ENCODE results near the gene RCAN3. TPM values are rescaled to one million over a fixed set of nuclear protein-coding genes. Genes with fewer than 3 reads are reported as not detected.
"Not testable (repeated sequence)": the region's sequence is repeated elsewhere in the genome, so short reads cannot be mapped to it uniquely, and the experiment has no call there.

Gene RCAN3
- total RNA-seq, 2 experiments from 2014 or later, result 63.7 to 65.6 TPM

DNA sequence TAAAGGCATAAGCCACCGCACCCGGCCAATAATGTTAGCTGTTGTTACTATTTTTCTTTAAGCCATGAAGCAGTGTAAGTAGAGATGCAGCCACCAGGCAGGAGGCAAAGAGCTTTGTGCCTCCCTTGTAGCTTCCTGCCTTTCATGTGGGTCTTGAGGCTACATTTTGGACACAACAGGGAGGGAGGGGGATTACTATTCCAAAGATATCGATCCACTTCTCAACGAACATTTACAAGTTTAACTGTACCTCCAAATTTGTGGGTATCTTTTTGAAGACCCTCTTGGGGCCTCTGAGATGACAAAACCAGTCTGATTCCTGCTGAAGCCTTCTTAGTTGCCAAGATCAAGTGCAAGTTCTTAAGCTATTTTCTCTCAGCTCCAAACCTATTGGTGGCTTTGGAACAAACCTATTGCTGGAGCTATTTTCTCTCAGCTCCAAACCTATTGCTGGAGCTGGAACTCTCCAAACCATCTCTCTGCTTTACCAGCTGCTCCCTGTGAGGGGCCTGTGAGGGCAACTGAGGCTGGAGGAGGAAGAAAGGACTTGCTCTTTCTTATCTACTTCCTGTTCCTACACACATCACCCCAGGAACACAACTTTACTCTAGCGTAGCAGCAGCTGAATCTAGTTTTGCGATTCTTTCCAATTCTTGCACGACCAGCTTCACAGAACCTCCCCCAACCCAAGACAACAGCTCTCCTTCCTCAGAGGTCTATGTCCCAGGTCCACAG lies 16.1 kb upstream of the RCAN3 start:
- H3K4me3 Mint-ChIP-seq, result peak overlapping the region; percentile 51
- ATAC-seq (peak; percentile 64), DNase-seq (peak; percentile 76)
- H3K27ac Mint-ChIP-seq, result peak overlapping the region; percentile 92
- H3K27me3 Mint-ChIP-seq (ENCODE audit: low read depth), result no peaks in the 10 kb centered on the region
- ChIA-PET POLR2A (interaction anchor here (0.6 to 4.2 kb wide), 13 partner anchors 10 to 158 kb away, joined by 3 to 126 read pairs (median 4); partner anchors contain the start of genes NIPAL3 and RCAN3), CTCF (interaction anchor here (0.7 to 8.6 kb wide), 20 partner anchors 9 to 287 kb away, joined by 3 to 107 read pairs (median 3); partner anchors contain the start of genes NIPAL3, RCAN3 and STPG1)
- H3K36me3 Mint-ChIP-seq (ENCODE audit: low read depth), result peaks cover 23% of the 10 kb centered on the region
- peaks cover 3% of the 10 kb centered on the region for H3K9me3 Mint-ChIP-seq (ENCODE audit: insufficient read depth)
- H3K4me1 Mint-ChIP-seq (ENCODE audit: low read depth), result peaks cover 72% of the 10 kb centered on the region

DNA sequence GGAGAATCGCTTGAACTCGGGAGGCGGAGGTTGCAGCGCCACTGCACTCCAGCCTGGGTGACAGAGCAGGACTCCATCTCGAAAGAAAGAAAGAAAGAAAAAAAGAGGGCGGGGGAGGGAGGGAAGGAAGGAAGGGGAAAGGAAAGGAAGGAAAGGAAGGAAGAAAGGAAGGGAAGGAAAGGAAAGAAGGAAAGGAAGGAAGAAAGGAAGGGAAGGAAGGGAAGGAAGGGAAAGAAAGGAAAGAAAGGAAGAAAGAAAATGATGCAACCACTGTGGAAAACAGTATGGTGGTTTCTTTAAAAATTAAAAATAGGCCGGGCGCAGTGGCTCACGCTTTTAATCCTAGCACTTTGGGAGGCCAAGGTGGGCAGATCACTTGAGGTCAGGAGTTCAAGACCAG lies 15.2 kb upstream of the RCAN3 start:
- ChIA-PET CTCF (interaction anchor here (1.5 to 8.6 kb wide), 8 partner anchors 12 to 100 kb away, joined by 3 to 107 read pairs (median 8); partner anchors contain the start of genes NIPAL3, RCAN3 and STPG1), POLR2A (interaction anchor here (1.4 to 4.2 kb wide), 3 partner anchors 16 to 72 kb away, joined by 4 to 126 read pairs (median 11); partner anchors contain the start of genes NIPAL3 and RCAN3)
- H3K4me1 Mint-ChIP-seq (ENCODE audit: low read depth), result peaks cover 70% of the 10 kb centered on the region
- peaks cover 17% of the 10 kb centered on the region for H3K36me3 Mint-ChIP-seq (ENCODE audit: low read depth)
- peak overlapping the region; percentile 92 for H3K27ac Mint-ChIP-seq
- H3K4me3 Mint-ChIP-seq, result no peak overlapping the region
- peaks cover 3% of the 10 kb centered on the region for H3K9me3 Mint-ChIP-seq (ENCODE audit: insufficient read depth)
- no peak for DNase-seq
- no peak for ATAC-seq
- no peaks in the 10 kb centered on the region for H3K27me3 Mint-ChIP-seq (ENCODE audit: low read depth)

DNA sequence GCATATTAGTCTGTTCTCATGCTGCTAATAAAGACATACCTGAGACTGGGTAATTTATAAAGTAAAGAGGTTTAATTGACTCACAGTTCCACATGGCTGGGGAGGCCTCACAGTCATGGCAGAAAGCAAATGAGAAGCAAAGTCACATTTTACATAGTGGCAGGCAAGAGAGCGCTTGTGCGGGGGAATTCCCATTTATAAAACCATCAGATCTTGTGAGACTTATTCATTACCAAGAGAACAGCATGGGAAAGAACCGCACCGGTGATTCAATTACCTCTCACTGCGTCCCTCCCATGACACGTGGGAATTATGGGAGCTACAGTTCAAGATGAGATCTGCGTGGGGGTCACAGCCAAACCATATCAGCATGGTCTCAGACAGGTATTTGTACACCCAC lies 14.5 kb upstream of the RCAN3 start:
- POLR2A ChIA-PET, result interaction anchor here (0.6 to 4.2 kb wide), 3 partner anchors 15 to 288 kb away, joined by 3 to 126 read pairs (median 3); partner anchors contain the start of gene RCAN3
- ATAC-seq; H3K27me3 Mint-ChIP-seq (ENCODE audit: low read depth); H3K4me3 Mint-ChIP-seq; H3K9me3 Mint-ChIP-seq (ENCODE audit: insufficient read depth); DNase-seq; H3K27ac Mint-ChIP-seq: not testable (repeated sequence)
- peaks cover 66% of the 10 kb centered on the region for H3K4me1 Mint-ChIP-seq (ENCODE audit: low read depth)
- peaks cover 13% of the 10 kb centered on the region for H3K36me3 Mint-ChIP-seq (ENCODE audit: low read depth)
- CTCF ChIA-PET, result interaction anchor here (2.7 to 8.6 kb wide), 3 partner anchors 15 to 73 kb away, joined by 24 to 107 read pairs (median 56); partner anchors contain the start of genes NIPAL3, RCAN3 and STPG1

DNA sequence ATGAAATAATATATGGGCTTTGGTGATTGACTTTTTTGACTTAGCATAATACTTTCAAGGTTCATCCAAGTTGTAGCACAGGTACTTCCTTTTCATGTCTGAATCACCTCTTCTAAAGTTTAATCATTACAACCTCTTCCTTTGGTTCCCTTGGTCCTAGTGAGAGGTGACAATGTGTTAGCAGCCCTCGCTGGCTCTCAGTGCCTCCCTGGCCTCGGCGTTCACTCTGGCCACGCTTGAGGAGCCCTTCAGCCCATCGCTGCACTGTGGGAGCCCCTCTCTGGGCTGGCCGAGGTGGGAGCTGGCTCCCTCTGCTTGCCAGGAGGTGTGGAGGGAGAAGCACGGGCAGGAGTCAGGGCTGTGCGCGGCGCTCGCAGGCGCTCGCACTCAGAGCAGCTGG lies 13.0 kb upstream of the RCAN3 start:
- no peaks in the 10 kb centered on the region for H3K27me3 Mint-ChIP-seq (ENCODE audit: low read depth)
- no peak for DNase-seq
- peaks cover 51% of the 10 kb centered on the region for H3K4me1 Mint-ChIP-seq (ENCODE audit: low read depth)

DNA sequence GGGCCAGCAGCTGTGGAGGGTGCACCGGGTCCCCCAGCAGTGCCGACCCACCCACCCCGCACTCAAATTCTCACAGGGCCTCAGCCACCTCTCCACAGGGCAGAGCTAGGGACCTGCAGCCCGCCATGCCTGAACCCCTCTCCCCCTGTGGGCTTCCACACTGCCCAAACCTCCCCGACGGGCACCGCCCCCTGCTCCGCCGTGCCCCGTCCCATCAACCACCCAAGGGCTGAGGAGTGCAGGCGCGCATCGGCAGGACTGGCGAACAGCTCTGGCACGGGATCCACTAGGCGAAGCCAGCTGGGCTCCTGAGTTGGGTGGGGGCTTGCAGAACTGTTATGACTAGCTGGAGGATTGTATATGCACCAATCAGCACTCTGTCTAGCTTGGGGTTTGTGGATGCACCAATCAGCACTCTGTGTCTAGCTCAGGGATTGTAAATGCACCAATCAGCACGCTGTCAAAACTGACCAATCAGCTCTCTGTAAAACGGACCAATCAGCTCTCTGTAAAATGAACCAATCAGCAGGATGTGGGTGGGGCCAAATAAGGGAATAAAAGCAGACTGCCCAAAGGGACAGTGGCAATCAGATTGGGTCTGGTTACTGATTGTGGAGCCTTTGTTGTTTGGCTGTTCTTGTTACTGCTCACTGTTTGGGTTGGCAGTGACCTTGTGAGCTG lies 12.4 kb upstream of the RCAN3 start:
- no peaks in the 10 kb centered on the region for H3K9me3 Mint-ChIP-seq (ENCODE audit: insufficient read depth)
- H3K27ac Mint-ChIP-seq, result peak overlapping the region; percentile 15
- POLR2A ChIA-PET, result interaction anchor here (0.6 to 3.8 kb wide), 5 partner anchors 8 to 152 kb away, joined by 3 to 37 read pairs (median 4); partner anchors contain the start of gene RCAN3
- ATAC-seq, result no peak
- H3K36me3 Mint-ChIP-seq (ENCODE audit: low read depth), result peaks cover 2% of the 10 kb centered on the region
- H3K4me1 Mint-ChIP-seq (ENCODE audit: low read depth), result peaks cover 48% of the 10 kb centered on the region
- CTCF ChIA-PET, result interaction anchor here (0.6 to 8.6 kb wide), 5 partner anchors 13 to 287 kb away, joined by 3 to 107 read pairs (median 4); partner anchors contain the start of genes NIPAL3 and RCAN3
- DNase-seq, result no peak
- H3K27me3 Mint-ChIP-seq (ENCODE audit: low read depth), result no peaks in the 10 kb centered on the region
- no peak overlapping the region for H3K4me3 Mint-ChIP-seq

More for the DNA sequence above, 13.0 kb upstream of the RCAN3 start:
- no peak overlapping the region for H3K27ac Mint-ChIP-seq
- peaks cover 2% of the 10 kb centered on the region for H3K36me3 Mint-ChIP-seq (ENCODE audit: low read depth)
- no peaks in the 10 kb centered on the region for H3K9me3 Mint-ChIP-seq (ENCODE audit: insufficient read depth)
- H3K4me3 Mint-ChIP-seq, result no peak overlapping the region
- no peak for ATAC-seq
- ChIA-PET CTCF (interaction anchor here (1.5 to 8.6 kb wide), 2 partner anchors 14 to 38 kb away, joined by 4 to 107 read pairs; partner anchors contain the start of gene RCAN3), POLR2A (interaction anchor here (0.6 to 4.2 kb wide), 4 partner anchors 12 to 153 kb away, joined by 3 to 126 read pairs (median 20); partner anchors contain the start of gene RCAN3)

DNA sequence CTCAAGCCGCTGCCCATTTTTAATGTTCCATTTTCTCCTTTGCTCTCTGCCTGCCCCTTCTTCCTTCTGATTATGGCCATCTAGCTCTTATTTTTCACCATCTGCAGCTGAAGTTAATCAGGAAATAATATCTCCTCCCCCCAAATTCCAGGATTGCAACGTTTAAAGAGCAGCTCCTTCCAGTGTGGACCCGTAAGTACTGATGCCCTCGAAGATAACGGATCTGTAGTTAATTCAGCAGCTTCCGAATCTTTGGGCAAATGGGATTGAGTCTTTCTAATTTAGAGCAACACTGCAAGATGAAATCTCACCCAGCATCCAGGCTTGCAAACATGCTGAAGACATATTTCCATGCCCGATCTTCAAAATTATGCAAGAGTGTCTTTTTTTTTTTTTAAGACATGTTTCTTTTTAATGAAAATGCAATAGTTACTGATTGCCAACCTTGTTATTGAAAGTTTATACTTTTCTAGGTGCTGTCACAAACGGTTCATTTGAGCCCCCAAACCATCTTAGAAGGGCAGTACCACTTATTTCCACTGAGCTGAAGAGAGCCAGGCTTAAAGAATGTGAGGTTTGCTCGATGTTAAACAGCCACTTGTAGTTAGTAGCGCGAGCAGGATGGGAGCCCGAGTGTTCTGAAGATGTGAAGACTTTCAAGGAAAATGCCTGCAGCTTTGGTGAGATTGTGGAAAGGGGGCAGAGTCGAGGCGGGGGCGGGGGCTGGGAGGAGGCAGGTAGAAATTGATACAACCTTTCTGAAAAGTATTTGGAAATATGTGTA lies 10.9 kb upstream of the RCAN3 start:
- Mint-ChIP-seq H3K4me3 (no peak overlapping the region), H3K4me1 (ENCODE audit: low read depth) (peaks cover 33% of the 10 kb centered on the region), H3K36me3 (ENCODE audit: low read depth) (peaks cover 3% of the 10 kb centered on the region), H3K27me3 (ENCODE audit: low read depth) (no peaks in the 10 kb centered on the region), H3K27ac (no peak overlapping the region), H3K9me3 (ENCODE audit: insufficient read depth) (no peaks in the 10 kb centered on the region)
- DNase-seq, result no peak
- ChIA-PET CTCF (interaction anchor here (1.5 to 8.6 kb wide), 3 partner anchors 10 to 77 kb away, joined by 8 to 107 read pairs (median 19); partner anchors contain the start of genes NIPAL3 and RCAN3), POLR2A (interaction anchor here (0.9 to 3.8 kb wide), 4 partner anchors 9 to 98 kb away, joined by 3 to 37 read pairs (median 5); partner anchors contain the start of gene RCAN3)
- no peak for ATAC-seq

DNA sequence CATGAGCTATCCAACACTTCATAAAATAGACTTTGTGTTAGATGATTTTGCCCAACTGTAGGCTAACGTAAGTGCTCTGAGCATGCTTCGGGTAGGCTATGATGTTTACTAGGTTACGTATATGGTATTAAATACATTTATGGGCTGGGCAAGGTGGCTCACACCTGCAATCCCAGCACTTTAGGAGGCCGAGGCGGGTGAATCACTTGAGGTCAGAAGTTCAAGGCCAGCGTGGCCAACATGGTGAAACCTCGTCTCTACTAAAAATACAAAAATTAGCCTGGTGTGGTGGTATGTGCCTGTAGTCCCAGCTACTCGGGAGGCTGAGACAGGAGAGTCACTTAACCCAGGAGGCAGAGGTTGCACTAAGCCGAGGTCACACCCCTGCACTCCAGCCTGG lies 9.7 kb upstream of the RCAN3 start:
- H3K27me3 Mint-ChIP-seq (ENCODE audit: low read depth); ATAC-seq; DNase-seq; H3K9me3 Mint-ChIP-seq (ENCODE audit: insufficient read depth); H3K27ac Mint-ChIP-seq; H3K4me3 Mint-ChIP-seq; H3K36me3 Mint-ChIP-seq (ENCODE audit: low read depth): not testable (repeated sequence)
- H3K4me1 Mint-ChIP-seq (ENCODE audit: low read depth), result peaks cover 27% of the 10 kb centered on the region
- ChIA-PET POLR2A (interaction anchor here (0.5 to 3.8 kb wide), 2 partner anchors 9 to 11 kb away, joined by 3 to 37 read pairs; partner anchors contain the start of gene RCAN3), CTCF (interaction anchor here (0.6 to 8.6 kb wide), 3 partner anchors 9 to 746 kb away, joined by 3 to 107 read pairs (median 4); partner anchors contain the start of gene RCAN3)

DNA sequence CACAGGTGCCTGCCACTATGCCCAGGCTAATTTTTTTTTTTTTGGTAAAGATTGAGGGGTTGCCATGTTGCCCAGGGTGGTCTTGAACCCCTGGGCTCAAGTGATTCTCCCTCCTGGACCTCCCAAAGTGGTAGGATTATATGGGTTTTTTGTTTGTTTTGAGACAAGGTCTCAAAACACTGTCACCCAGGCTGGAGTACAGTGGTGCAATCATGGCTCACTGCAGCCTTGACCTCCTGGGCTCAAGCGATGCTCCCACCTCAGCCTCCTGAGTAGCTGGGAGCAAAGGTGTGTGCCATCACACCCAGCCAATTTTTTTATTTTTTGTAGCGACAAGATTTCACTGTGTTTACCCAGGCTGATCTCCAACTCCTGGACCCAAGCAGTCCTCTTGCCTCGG lies 8.9 kb upstream of the RCAN3 start:
- DNase-seq (no peak), ATAC-seq (no peak)
- CTCF ChIA-PET, result interaction anchor here (0.6 to 8.6 kb wide), 2 partner anchors 9 to 746 kb away, joined by 4 to 107 read pairs; partner anchors contain the start of gene RCAN3
- H3K9me3 Mint-ChIP-seq (ENCODE audit: insufficient read depth), result no peaks in the 10 kb centered on the region
- H3K4me3 Mint-ChIP-seq, result no peak overlapping the region
- no peak overlapping the region for H3K27ac Mint-ChIP-seq
- peaks cover 29% of the 10 kb centered on the region for H3K4me1 Mint-ChIP-seq (ENCODE audit: low read depth)
- POLR2A ChIA-PET, result no interaction called here
- no peaks in the 10 kb centered on the region for H3K27me3 Mint-ChIP-seq (ENCODE audit: low read depth)
- H3K36me3 Mint-ChIP-seq (ENCODE audit: low read depth), result peaks cover 3% of the 10 kb centered on the region

DNA sequence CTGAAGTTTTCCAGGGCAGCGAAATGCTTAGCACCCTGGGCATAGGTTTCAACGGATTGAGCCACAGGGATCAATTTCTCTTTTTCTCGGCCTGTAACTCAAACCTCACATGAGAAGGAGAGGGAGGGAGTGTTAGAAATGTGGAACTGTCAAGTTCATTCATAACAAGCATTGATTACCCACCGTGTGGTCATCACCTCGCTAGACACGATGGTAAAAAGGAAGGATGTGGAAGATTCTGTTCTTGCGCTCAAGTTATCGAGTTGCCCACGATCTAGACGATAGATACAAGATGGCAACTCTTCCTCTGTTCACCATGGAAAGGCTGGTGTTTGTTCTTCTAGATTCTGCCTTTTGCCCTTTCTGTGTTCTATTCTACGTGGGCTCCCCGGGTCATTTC lies 4.0 kb upstream of the RCAN3 start:
- H3K4me3 Mint-ChIP-seq, result no peak overlapping the region
- no peaks in the 10 kb centered on the region for H3K9me3 Mint-ChIP-seq (ENCODE audit: insufficient read depth)
- ChIA-PET CTCF (interaction anchor here (1.5 to 11.2 kb wide), 2 partner anchors 9 to 88 kb away, joined by 3 to 107 read pairs; no protein-coding TSS in a partner anchor), POLR2A (interaction anchor here (0.6 kb wide), 1 partner anchor 90 kb away, joined by 4 read pairs; no protein-coding TSS in a partner anchor)
- H3K36me3 Mint-ChIP-seq (ENCODE audit: low read depth), result peaks cover 14% of the 10 kb centered on the region
- no peak for ATAC-seq
- H3K27ac Mint-ChIP-seq, result peak overlapping the region; percentile 30
- peaks cover 36% of the 10 kb centered on the region for H3K4me1 Mint-ChIP-seq (ENCODE audit: low read depth)
- DNase-seq, result no peak
- no peaks in the 10 kb centered on the region for H3K27me3 Mint-ChIP-seq (ENCODE audit: low read depth)

DNA sequence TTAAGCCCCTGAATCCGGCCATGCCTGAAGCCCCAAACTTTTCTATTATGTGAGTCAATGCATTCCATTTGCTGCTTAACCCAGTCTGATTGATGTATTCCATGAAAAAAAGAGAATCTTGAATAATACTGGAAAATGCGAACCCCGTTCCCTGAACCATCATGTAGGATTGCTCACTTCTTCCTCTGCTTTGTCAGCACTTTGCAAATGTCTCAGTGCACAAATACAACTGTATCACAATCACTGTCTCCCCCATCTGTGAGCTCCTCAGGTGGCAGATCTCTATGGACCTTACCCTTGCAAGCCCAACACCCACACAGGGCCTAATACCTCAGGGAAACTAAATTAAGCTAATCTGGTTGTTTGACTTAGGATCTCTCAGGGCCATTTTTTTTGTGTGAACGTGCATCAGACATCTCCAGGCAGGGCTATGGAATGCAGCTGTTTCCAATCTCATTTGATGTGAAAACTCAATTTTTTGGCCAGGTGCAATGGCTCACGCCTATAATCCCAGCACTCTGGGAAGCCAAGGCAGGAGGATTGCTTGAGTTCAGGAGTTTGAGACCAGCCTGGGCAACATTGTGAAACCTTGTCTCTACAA lies 2.1 kb upstream of the RCAN3 start:
- ChIA-PET POLR2A (interaction anchor here (0.6 to 6.3 kb wide), 5 partner anchors 9 to 1156 kb away, joined by 3 to 126 read pairs (median 61); partner anchors contain the start of gene NIPAL3), CTCF (interaction anchor here (2.2 to 11.2 kb wide), 3 partner anchors 11 to 85 kb away, joined by 15 to 138 read pairs (median 107); partner anchors contain the start of genes NIPAL3 and STPG1)
- peak overlapping the region; percentile 76 for H3K4me3 Mint-ChIP-seq
- peaks cover 46% of the 10 kb centered on the region for H3K4me1 Mint-ChIP-seq (ENCODE audit: low read depth)
- peak overlapping the region; percentile 92 for H3K27ac Mint-ChIP-seq
- H3K9me3 Mint-ChIP-seq (ENCODE audit: insufficient read depth), result no peaks in the 10 kb centered on the region
- H3K36me3 Mint-ChIP-seq (ENCODE audit: low read depth), result peaks cover 28% of the 10 kb centered on the region
- ATAC-seq, result no peak
- no peaks in the 10 kb centered on the region for H3K27me3 Mint-ChIP-seq (ENCODE audit: low read depth)
- no peak for DNase-seq
